Body of pancreas (tissue), 4 donors: ENCODE data around the gene IGFBP7. TPM values are rescaled to one million over a fixed set of nuclear protein-coding genes. Genes with fewer than 3 reads are reported as not detected.

ENCODE experiments used
- ATAC-seq: fragments of 150-250 bp; one replicate; pipeline ENCODE4 v1.9.1; 2016
- DNase-seq, 4 donors: peaks; one replicate each; pipeline ENCODE4 v3.0.0-alpha.2; 2019
- H3K27ac ChIP-seq, 4 donors: fragments of 200-600 bp; sonication (generic); 1 replicate in 3 of 4; 2 replicates in 1 of 4; pipeline versions ENCODE4 v1.5.1 to v1.6.1; 2016 to 2019; ENCODE audit warnings: mild to moderate bottlenecking in 1 of 4, mixed read lengths in 1 of 4, moderate library complexity in 1 of 4
- H3K27me3 ChIP-seq, 2 donors: fragments of 200-600 bp; sonication (generic); one replicate each; pipeline ENCODE4 v1.6.0; 2016; ENCODE audit warnings: mild to moderate bottlenecking in 1 of 2
- H3K36me3 ChIP-seq, 2 donors: fragments of 200-600 bp; sonication (generic); replicated peaks in 1 of 2; 2 replicates each; pipeline ENCODE4 v1.5.1; 2016; ENCODE audit warnings: low read depth in 2 of 2; ENCODE audit not compliant: insufficient read depth in 1 of 2
- H3K4me1 ChIP-seq: fragments of 200-600 bp; sonication (generic); one replicate; pipeline ENCODE4 v1.6.0; 2016
- H3K4me3 ChIP-seq, 2 donors: fragments of 200-600 bp; sonication (generic); 1 replicate in 1 of 2; 2 replicates in 1 of 2; pipeline ENCODE4 v1.5.1; 2016 to 2019
- H3K9me3 ChIP-seq, 3 donors: fragments of 200-600 bp; sonication (generic); 1 replicate in 2 of 3; 2 replicates in 1 of 3; pipeline ENCODE4 v1.5.1; 2016
- POLR2A ChIP-seq, 3 donors: fragments of 450-650 bp; IDR thresholded peaks; one replicate each; pipeline ENCODE4 v1.6.1; 2016; ENCODE audit warnings: antibody characterized with exemption in 3 of 3, mild to moderate bottlenecking in 2 of 3
- WGBS, 2 donors: methylation state at CpG; one replicate each; pipeline ENCODE4 v1.1.5; 2017; 5-methylcytosine and 5-hydroxymethylcytosine counted together
- intact Hi-C: fragments of 100-400 bp; cut with DNase I; formaldehyde crosslinking; loops from one replicate; pipeline ENCODE4 v1.15.1; 2023
- total RNA-seq, 2 donors: library from RNA; depleted of rRNA; stranded (reverse); fragments of >200 nt; gene quantifications; one replicate each; pipeline ENCODE4 v1.1.0, GENCODE V29; 2016
- TF ChIP-seq, protein P1 (sequence below), 7 experiments: fragments of 450-650 bp in 4 of 7; fragments of 200-600 bp in 3 of 7; sonication (generic) in 3 of 7; IDR thresholded peaks; one replicate each; pipeline ENCODE4 v1.5.1; 2016 to 2019; ENCODE audit warnings: antibody characterized with exemption in 7 of 7

IGFBP7 gene, protein sequence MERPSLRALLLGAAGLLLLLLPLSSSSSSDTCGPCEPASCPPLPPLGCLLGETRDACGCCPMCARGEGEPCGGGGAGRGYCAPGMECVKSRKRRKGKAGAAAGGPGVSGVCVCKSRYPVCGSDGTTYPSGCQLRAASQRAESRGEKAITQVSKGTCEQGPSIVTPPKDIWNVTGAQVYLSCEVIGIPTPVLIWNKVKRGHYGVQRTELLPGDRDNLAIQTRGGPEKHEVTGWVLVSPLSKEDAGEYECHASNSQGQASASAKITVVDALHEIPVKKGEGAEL
- 1,000 to 10,000 TPM in 1 of 2 donors, 100 to 1,000 TPM in 1; 758 to 1,249 TPM for total RNA-seq

DNA sequence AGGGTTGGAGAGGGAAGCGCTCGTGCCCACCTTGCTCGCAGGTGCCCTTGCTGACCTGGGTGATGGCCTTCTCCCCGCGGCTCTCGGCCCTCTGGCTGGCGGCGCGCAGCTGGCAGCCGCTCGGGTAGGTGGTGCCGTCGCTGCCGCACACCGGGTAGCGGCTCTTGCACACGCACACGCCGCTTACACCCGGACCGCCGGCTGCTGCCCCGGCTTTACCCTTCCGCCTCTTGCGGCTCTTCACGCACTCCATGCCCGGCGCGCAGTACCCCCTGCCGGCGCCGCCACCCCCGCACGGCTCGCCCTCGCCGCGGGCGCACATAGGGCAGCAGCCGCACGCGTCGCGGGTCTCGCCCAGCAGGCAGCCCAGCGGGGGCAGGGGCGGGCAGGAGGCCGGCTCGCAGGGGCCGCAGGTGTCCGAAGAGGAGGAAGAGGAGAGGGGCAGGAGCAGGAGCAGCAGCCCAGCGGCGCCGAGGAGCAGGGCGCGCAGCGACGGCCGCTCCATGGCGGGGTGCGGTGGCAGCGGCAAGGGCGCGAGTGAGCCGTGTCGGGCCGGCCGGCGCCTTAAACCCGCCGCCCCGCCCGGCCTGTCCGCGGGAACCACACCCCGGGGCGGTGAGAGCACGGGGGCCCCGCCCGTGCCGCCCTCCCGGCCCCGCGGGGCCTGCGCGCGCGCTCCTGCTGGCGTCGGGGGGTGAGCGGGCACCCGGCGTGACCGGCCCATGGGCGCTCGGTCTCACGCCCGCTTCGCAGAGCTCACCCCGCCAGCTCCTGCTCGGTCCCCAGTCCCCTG, at the start of gene IGFBP7:
Gene IGFBP7 (minus strand): TSS at position 539 of the 793 bp plus-strand sequence. CDS start 34 bp downstream, at position 505.
- no peaks in the 10 kb centered on the region for H3K36me3 ChIP-seq
- peak within 1 kb of the TSS; percentile 25 to 33 for H3K4me3 ChIP-seq

DNA sequence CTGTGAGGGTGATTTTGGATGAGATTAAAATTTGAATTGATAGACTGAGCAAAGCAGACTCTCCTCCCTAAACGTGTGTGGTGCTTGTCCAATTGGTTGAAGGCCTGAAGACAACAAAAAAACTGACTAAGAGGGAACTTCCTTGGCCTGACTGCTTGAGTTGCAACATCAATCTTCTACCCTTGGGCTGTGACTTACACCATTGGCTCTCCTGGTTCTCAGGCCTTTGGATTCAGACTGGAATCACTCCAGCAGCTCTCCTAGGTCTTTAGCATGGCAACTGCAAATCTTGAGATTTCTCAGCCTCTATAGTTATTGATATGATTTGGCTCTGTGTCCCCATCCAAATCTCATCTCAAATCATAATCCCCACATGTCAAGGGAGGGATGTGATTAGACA, 49.7 kb upstream of the IGFBP7 start:
- Histone ChIP-seq H3K4me1 (peaks cover 14% of the 10 kb centered on the region), H3K36me3 (no peaks in the 10 kb centered on the region), H3K4me3 (no peak overlapping the region), H3K9me3 (no peaks in the 10 kb centered on the region), H3K27me3 (no peaks in the 10 kb centered on the region), H3K27ac (no peak overlapping the region)
- WGBS, 2 donors, result 44 to 71% methylated on average over 1 of the region's 1 CpG
- TF ChIP-seq, protein P1, sequence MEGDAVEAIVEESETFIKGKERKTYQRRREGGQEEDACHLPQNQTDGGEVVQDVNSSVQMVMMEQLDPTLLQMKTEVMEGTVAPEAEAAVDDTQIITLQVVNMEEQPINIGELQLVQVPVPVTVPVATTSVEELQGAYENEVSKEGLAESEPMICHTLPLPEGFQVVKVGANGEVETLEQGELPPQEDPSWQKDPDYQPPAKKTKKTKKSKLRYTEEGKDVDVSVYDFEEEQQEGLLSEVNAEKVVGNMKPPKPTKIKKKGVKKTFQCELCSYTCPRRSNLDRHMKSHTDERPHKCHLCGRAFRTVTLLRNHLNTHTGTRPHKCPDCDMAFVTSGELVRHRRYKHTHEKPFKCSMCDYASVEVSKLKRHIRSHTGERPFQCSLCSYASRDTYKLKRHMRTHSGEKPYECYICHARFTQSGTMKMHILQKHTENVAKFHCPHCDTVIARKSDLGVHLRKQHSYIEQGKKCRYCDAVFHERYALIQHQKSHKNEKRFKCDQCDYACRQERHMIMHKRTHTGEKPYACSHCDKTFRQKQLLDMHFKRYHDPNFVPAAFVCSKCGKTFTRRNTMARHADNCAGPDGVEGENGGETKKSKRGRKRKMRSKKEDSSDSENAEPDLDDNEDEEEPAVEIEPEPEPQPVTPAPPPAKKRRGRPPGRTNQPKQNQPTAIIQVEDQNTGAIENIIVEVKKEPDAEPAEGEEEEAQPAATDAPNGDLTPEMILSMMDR (IDR thresholded peaks at IDR 0.05), result no peak
- TF ChIP-seq POLR2A (IDR thresholded peaks at IDR 0.05), result no peak
- DNase-seq (no peak), ATAC-seq (no peak)
- intact Hi-C loops, result no loop called here

More for the DNA sequence above, at the start of gene IGFBP7:
- peak; percentile 85 for ATAC-seq
- intact Hi-C loops, result no loop called here
- peak within 1 kb of the TSS; percentile 61 to 87 (median 82) for H3K27ac ChIP-seq
- no peaks in the 10 kb centered on the region for H3K9me3 ChIP-seq
- peak; percentile 34 to 64 (median 42) for DNase-seq
- H3K27me3 ChIP-seq, result peaks cover 0 to 6% of the 10 kb centered on the region in 2 donors
- WGBS, 2 donors, result 2% methylated on average over 46 to 88 of the region's 101 CpGs
- H3K4me1 ChIP-seq, result peaks cover 9% of the 10 kb centered on the region
- TF ChIP-seq, protein P1 (IDR thresholded peaks at IDR 0.05), result no peak
- TF ChIP-seq POLR2A (IDR thresholded peaks at IDR 0.05), result peak; percentile 50 to 67 (median 60)

DNA sequence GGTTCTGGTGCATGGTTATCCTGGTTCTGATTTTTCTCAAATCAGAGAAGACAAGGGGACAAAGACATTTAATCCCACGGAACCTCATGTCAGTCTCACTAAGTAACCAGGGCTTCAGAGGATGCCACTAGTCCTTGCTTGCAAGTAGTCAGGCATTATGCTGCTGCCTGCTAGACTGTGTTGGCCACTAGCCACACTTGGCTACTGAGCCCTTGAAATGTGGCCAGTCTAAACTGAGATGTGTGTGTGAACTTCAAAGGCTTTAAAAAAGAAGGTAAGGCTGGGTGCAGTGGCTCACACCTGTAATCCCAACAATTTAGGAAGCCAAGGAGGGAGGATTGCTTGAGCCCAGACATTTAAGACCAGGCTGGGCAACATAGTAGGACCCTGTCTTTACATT, 48.6 kb upstream of the IGFBP7 start:
- intact Hi-C loops, result no loop called here
- 75 to 80% methylated on average over 1 of the region's 1 CpG for WGBS, 2 donors

GRCh38 chr4:57158221-57158620, 48.0 kb upstream of the IGFBP7 start:
- no peaks in the 10 kb centered on the region for H3K9me3 ChIP-seq
- no peaks in the 10 kb centered on the region for H3K36me3 ChIP-seq
- H3K4me1 ChIP-seq, result peaks cover under 1% of the 10 kb centered on the region
- no peak overlapping the region for H3K27ac ChIP-seq
- 32 to 59% methylated on average over 2 of the region's 2 CpGs for WGBS, 2 donors
- H3K27me3 ChIP-seq, result no peaks in the 10 kb centered on the region
- no peak overlapping the region for H3K4me3 ChIP-seq
- intact Hi-C loops, result no loop called here
- TF ChIP-seq POLR2A (IDR thresholded peaks at IDR 0.05), result no peak
- TF ChIP-seq, protein P1 (IDR thresholded peaks at IDR 0.05), result no peak
- no peak for DNase-seq
- no peak for ATAC-seq

More for the DNA sequence above, 48.6 kb upstream of the IGFBP7 start:
- no peak for DNase-seq
- Histone ChIP-seq H3K27ac (no peak overlapping the region), H3K36me3 (no peaks in the 10 kb centered on the region), H3K4me1 (peaks cover 6% of the 10 kb centered on the region), H3K27me3 (no peaks in the 10 kb centered on the region), H3K9me3 (no peaks in the 10 kb centered on the region), H3K4me3 (no peak overlapping the region)
- no peak for TF ChIP-seq POLR2A (IDR thresholded peaks at IDR 0.05)
- TF ChIP-seq, protein P1 (IDR thresholded peaks at IDR 0.05), result no peak
- no peak for ATAC-seq
